Vagina (tissue), 2 donors: ENCODE data around the gene BEAN1.

ENCODE experiments used
- CTCF ChIP-seq, 3 experiments: fragments of 450-650 bp in 2 of 3; fragments of 200-600 bp in 1 of 3; sonication (generic) in 1 of 3; IDR thresholded peaks; one replicate each; pipeline ENCODE4 v1.5.1; 2017 to 2019; ENCODE audit warnings: antibody characterized with exemption in 3 of 3, mild to moderate bottlenecking in 2 of 3, moderate library complexity in 2 of 3
- POLR2A ChIP-seq, 2 donors: fragments of 450-650 bp; IDR thresholded peaks; one replicate each; pipeline ENCODE4 v1.6.1; 2017; ENCODE audit warnings: antibody characterized with exemption in 2 of 2, mild to moderate bottlenecking in 2 of 2, moderate library complexity in 2 of 2
- POLR2AphosphoS5 ChIP-seq, 2 donors: sonication (generic); formaldehyde crosslinking; IDR thresholded peaks; one replicate each; pipeline ENCODE4 v1.9.0; 2017; ENCODE audit warnings: antibody characterized with exemption in 2 of 2, mild to moderate bottlenecking in 2 of 2, low read depth in 1 of 2; ENCODE audit not compliant: insufficient read depth in 1 of 2

- TF ChIP-seq CTCF (IDR thresholded peaks at IDR 0.05): no peak
- TF ChIP-seq POLR2A (IDR thresholded peaks at IDR 0.05): no peak
- no peak for TF ChIP-seq POLR2AphosphoS5 (IDR thresholded peaks at IDR 0.05; ENCODE audit: insufficient read depth in 1 of 2, low read depth in 1 of 2)
Measured at GRCh38 chr16:66416136-66416535, 11.0 kb upstream of the BEAN1 start.
